Neural progenitor cell (in vitro differentiated cells): ENCODE results near the gene MAML3. TPM values are rescaled to one million over a fixed set of nuclear protein-coding genes. Genes with fewer than 3 reads are reported as not detected.
A peak's percentile ranks its signal among the peaks of the same experiment; 100 is the strongest.

Experiments
- DNase-seq: peaks from one replicate; pipeline ENCODE4 v3.0.0-alpha.2; 2016; ENCODE audit warnings: low spot score
- H2AFZ ChIP-seq: fragments of 200-600 bp; sonication (generic); replicated peaks from 2 replicates; pipeline ENCODE4 v1.6.1; 2016; ENCODE audit warnings: antibody characterized with exemption
- H3F3A ChIP-seq: fragments of 200-600 bp; sonication (generic); 2 replicates; pipeline ENCODE4 v1.6.1; 2016; ENCODE audit warnings: antibody characterized with exemption, low read depth
- H3K27ac ChIP-seq: fragments of 200-600 bp; sonication (generic); 2 replicates; pipeline ENCODE4 v1.5.1; 2016; ENCODE audit warnings: mild to moderate bottlenecking
- H3K27me3 ChIP-seq: fragments of 200-600 bp; sonication (generic); 2 replicates; pipeline ENCODE4 v1.6.1; 2016; ENCODE audit warnings: mild to moderate bottlenecking, moderate library complexity
- H3K36me3 ChIP-seq: fragments of 200-600 bp; sonication (generic); 2 replicates; pipeline ENCODE4 v1.5.1; 2016
- H3K4me1 ChIP-seq: fragments of 200-600 bp; sonication (generic); 2 replicates; pipeline ENCODE4 v1.6.1; 2016; ENCODE audit warnings: mixed run types
- H3K4me2 ChIP-seq: fragments of 200-600 bp; sonication (generic); 2 replicates; pipeline ENCODE4 v1.6.1; 2016
- H3K4me3 ChIP-seq: fragments of 200-600 bp; sonication (generic); 2 replicates; pipeline ENCODE4 v1.5.1; 2016
- H3K79me2 ChIP-seq: fragments of 200-600 bp; sonication (generic); 2 replicates; pipeline ENCODE4 v1.6.1; 2016; ENCODE audit warnings: low read depth
- H3K9ac ChIP-seq: fragments of 200-600 bp; sonication (generic); 2 replicates; pipeline ENCODE4 v1.6.1; 2016
- H3K9me3 ChIP-seq: fragments of 200-600 bp; sonication (generic); 2 replicates; pipeline ENCODE4 v1.5.1; 2016; ENCODE audit warnings: low read depth
- H4K20me1 ChIP-seq: fragments of 200-600 bp; sonication (generic); 2 replicates; pipeline ENCODE4 v1.6.1; 2016; ENCODE audit warnings: low read depth
- H3K27ac Mint-ChIP-seq: 3 replicates; pipeline ENCODE4 v1.8.0; 2021; ENCODE audit warnings: mixed read lengths
- H3K27me3 Mint-ChIP-seq: 2 replicates; pipeline ENCODE4 v1.8.0; 2022; ENCODE audit warnings: low read depth, mild to moderate bottlenecking, inconsistent platforms, moderate library complexity, mixed read lengths; ENCODE audit not compliant: insufficient read depth
- H3K36me3 Mint-ChIP-seq: 3 replicates; pipeline ENCODE4 v1.8.0; 2021; ENCODE audit warnings: mixed read lengths
- H3K4me1 Mint-ChIP-seq: 3 replicates; pipeline ENCODE4 v1.8.0; 2021; ENCODE audit warnings: mixed read lengths
- H3K4me3 Mint-ChIP-seq: 3 replicates; pipeline ENCODE4 v1.8.0; 2021; ENCODE audit warnings: mild to moderate bottlenecking, moderate library complexity, mixed read lengths
- H3K9me3 Mint-ChIP-seq: 3 replicates; pipeline ENCODE4 v1.8.0; 2020; ENCODE audit warnings: mixed read lengths
- CTCF ChIP-seq: fragments of 200-600 bp; sonication (generic); IDR thresholded peaks from 2 replicates; pipeline ENCODE4 v1.5.1; 2017; ENCODE audit warnings: antibody characterized with exemption, mild to moderate bottlenecking
- EZH2 ChIP-seq: fragments of 200-600 bp; sonication (generic); IDR thresholded peaks from 2 replicates; pipeline ENCODE4 v1.6.1; 2017; ENCODE audit warnings: antibody characterized with exemption, mild to moderate bottlenecking, moderate library complexity
- EZH2phosphoT487 ChIP-seq: fragments of 200-600 bp; sonication (generic); IDR thresholded peaks from 2 replicates; pipeline ENCODE4 v1.6.1; 2017; ENCODE audit warnings: antibody characterized with exemption
- total RNA-seq: library from RNA; depleted of rRNA; stranded (reverse); fragments of >200 nt; gene quantifications from 2 replicates; pipeline ENCODE4 v1.2.3, GENCODE V29; 2015; ENCODE audit warnings: low replicate concordance

Gene MAML3
- total RNA-seq, 1 donor from 2014 or later, result 14.4 TPM

GRCh38 chr4:139711461-139711860 lies 442.5 kb downstream of the MAML3 start:
- no peak overlapping the region for H3K4me2 ChIP-seq
- H3K9ac ChIP-seq, result no peak overlapping the region
- no peaks in the 10 kb centered on the region for H4K20me1 ChIP-seq
- Mint-ChIP-seq H3K36me3 (peaks cover 21% of the 10 kb centered on the region), H3K27ac (no peak overlapping the region), H3K9me3 (peaks cover 10% of the 10 kb centered on the region), H3K4me3 (no peak overlapping the region), H3K4me1 (peaks cover 2% of the 10 kb centered on the region), H3K27me3 (peaks cover 3% of the 10 kb centered on the region)
- no peak overlapping the region for H2AFZ ChIP-seq
- no peak overlapping the region for H3K4me3 ChIP-seq
- no peaks in the 10 kb centered on the region for H3K9me3 ChIP-seq
- no peak overlapping the region for H3K27ac ChIP-seq
- TF ChIP-seq CTCF, result no peak
- no peak for TF ChIP-seq EZH2
- TF ChIP-seq EZH2phosphoT487, result no peak
- H3F3A ChIP-seq, result no peaks in the 10 kb centered on the region
- H3K4me1 ChIP-seq, result peaks cover 11% of the 10 kb centered on the region
- H3K79me2 ChIP-seq, result no peaks in the 10 kb centered on the region
- DNase-seq, result no peak
- H3K27me3 ChIP-seq, result peaks cover 8% of the 10 kb centered on the region
- no peaks in the 10 kb centered on the region for H3K36me3 ChIP-seq

- peaks cover under 1% of the 10 kb centered on the region for H3K27me3 ChIP-seq
- H3K4me1 ChIP-seq, result peaks cover 11% of the 10 kb centered on the region
- H3K27ac ChIP-seq, result no peak overlapping the region
- no peak overlapping the region for H3K4me3 Mint-ChIP-seq
- no peak overlapping the region for H2AFZ ChIP-seq
- no peaks in the 10 kb centered on the region for H3K79me2 ChIP-seq
- no peak overlapping the region for H3K9ac ChIP-seq
- peaks cover 2% of the 10 kb centered on the region for H3K4me1 Mint-ChIP-seq
- no peaks in the 10 kb centered on the region for H3F3A ChIP-seq
- H3K4me2 ChIP-seq, result no peak overlapping the region
- no peaks in the 10 kb centered on the region for H4K20me1 ChIP-seq
- no peaks in the 10 kb centered on the region for H3K36me3 ChIP-seq
- H3K27me3 Mint-ChIP-seq, result peaks cover 4% of the 10 kb centered on the region
- peaks cover 10% of the 10 kb centered on the region for H3K9me3 Mint-ChIP-seq
- no peak for DNase-seq
- H3K36me3 Mint-ChIP-seq, result peaks cover 30% of the 10 kb centered on the region
- no peak overlapping the region for H3K4me3 ChIP-seq
- no peaks in the 10 kb centered on the region for H3K9me3 ChIP-seq
- no peak for TF ChIP-seq EZH2phosphoT487
- H3K27ac Mint-ChIP-seq, result no peak overlapping the region
These were observed 443.9 kb downstream of the MAML3 start for GRCh38 chr4:139710073-139710472.

GRCh38 chr4:139709660-139710059 lies 444.3 kb downstream of the MAML3 start:
- Histone ChIP-seq H3K36me3 (no peaks in the 10 kb centered on the region), H3K79me2 (no peaks in the 10 kb centered on the region), H4K20me1 (no peaks in the 10 kb centered on the region), H3F3A (no peaks in the 10 kb centered on the region), H3K27me3 (no peaks in the 10 kb centered on the region), H3K4me2 (no peak overlapping the region), H3K9ac (no peak overlapping the region), H3K27ac (no peak overlapping the region), H2AFZ (no peak overlapping the region), H3K4me1 (peaks cover 11% of the 10 kb centered on the region), H3K4me3 (no peak overlapping the region), H3K9me3 (no peaks in the 10 kb centered on the region)
- H3K4me1 Mint-ChIP-seq, result peaks cover 2% of the 10 kb centered on the region
- H3K27me3 Mint-ChIP-seq, result peaks cover 4% of the 10 kb centered on the region
- peaks cover 30% of the 10 kb centered on the region for H3K36me3 Mint-ChIP-seq
- H3K27ac Mint-ChIP-seq, result no peak overlapping the region
- TF ChIP-seq EZH2phosphoT487 (no peak), EZH2 (no peak), CTCF (no peak)
- peaks cover 10% of the 10 kb centered on the region for H3K9me3 Mint-ChIP-seq
- no peak overlapping the region for H3K4me3 Mint-ChIP-seq
- DNase-seq, result no peak

GRCh38 chr4:139704915-139705485 lies 449.0 kb downstream of the MAML3 start:
- peaks cover 2% of the 10 kb centered on the region for H3K27me3 Mint-ChIP-seq

More at GRCh38 chr4:139704915-139705485, 449.0 kb downstream of the MAML3 start:
- H3K27me3 ChIP-seq, result no peaks in the 10 kb centered on the region
- H4K20me1 ChIP-seq, result no peaks in the 10 kb centered on the region
- no peaks in the 10 kb centered on the region for H3K9me3 ChIP-seq
- H3K9ac ChIP-seq, result no peak overlapping the region
- H2AFZ ChIP-seq, result no peak overlapping the region
- H3K4me2 ChIP-seq, result no peak overlapping the region
- TF ChIP-seq CTCF (peak; percentile 25), EZH2 (no peak), EZH2phosphoT487 (no peak)
- Mint-ChIP-seq H3K4me3 (no peak overlapping the region), H3K36me3 (peaks cover 32% of the 10 kb centered on the region), H3K4me1 (no peaks in the 10 kb centered on the region), H3K9me3 (peaks cover 14% of the 10 kb centered on the region), H3K27ac (no peak overlapping the region)
- H3K4me1 ChIP-seq, result peaks cover 1% of the 10 kb centered on the region
- no peaks in the 10 kb centered on the region for H3F3A ChIP-seq
- DNase-seq, result no peak
- H3K27ac ChIP-seq, result no peak overlapping the region
- H3K4me3 ChIP-seq, result no peak overlapping the region
- H3K36me3 ChIP-seq, result no peaks in the 10 kb centered on the region
- H3K79me2 ChIP-seq, result no peaks in the 10 kb centered on the region
